HCT116 (cell line): ENCODE results near the gene MSH2. TPM values are rescaled to one million over a fixed set of nuclear protein-coding genes. Genes with fewer than 3 reads are reported as not detected.

Source experiments
- ATAC-seq: fragments of 200-7000 bp; cut with Tn5 transposase; 2 replicates; pipeline ENCODE4 v1.9.1; 2020; ENCODE audit warnings: mild to moderate bottlenecking, moderate library complexity
- BruUV-seq: library from RNA; stranded (reverse); fragments of 400-500 nt; replicated peaks from 2 replicates; lab custom pipeline; 2021; lab: Mats Ljungman, UMichigan
- CTCF ChIA-PET: fragments of 300-600 bp; sonication (Branson Sonifier 250); formaldehyde crosslinking; loops from one replicate; lab custom pipeline; 2021; ENCODE audit warnings: antibody characterized with exemption; lab: Charles Lee
- POLR2A ChIA-PET: fragments of 300-600, 350-600 bp; sonication (Branson Sonifier 250); formaldehyde crosslinking; loops from one replicate; lab custom pipeline; 2021; ENCODE audit warnings: antibody characterized with exemption; lab: Charles Lee
- RAD21 ChIA-PET, 2 experiments: fragments of 300-600 bp; sonication (Branson Sonifier 250); formaldehyde crosslinking; loops; one replicate each; lab custom pipeline; 2023; ENCODE audit warnings: low total read pairs in 2 of 2; ENCODE audit not compliant: uncharacterized antibody in 2 of 2, unreplicated experiment in 2 of 2, low non-redundant PET in 1 of 2; lab: Charles Lee
- DNase-seq: peaks from one replicate; pipeline ENCODE4 v3.0.0-alpha.2; 2010; ENCODE audit warnings: low read depth, low spot score
- H2AFZ ChIP-seq: fragments of 200-600 bp; shearing (Covaris generic), sonication (generic); 2 replicates; pipeline ENCODE4 v1.6.1; 2017; ENCODE audit warnings: low read depth, mixed run types, mixed read lengths, antibody characterized with exemption, low read length; ENCODE audit not compliant: poor library complexity, severe bottlenecking
- H3K27ac ChIP-seq: 2 replicates; pipeline ENCODE4 v1.5.1; 2012; ENCODE audit warnings: low read depth, low read length
- H3K27me3 ChIP-seq: fragments of 200-600 bp; sonication (generic); 2 replicates; pipeline ENCODE4 v1.6.1; 2016; ENCODE audit warnings: mixed run types, low read length, mixed read lengths; ENCODE audit not compliant: insufficient read depth
- H3K36me3 ChIP-seq, 2 experiments: fragments of 200-500 bp in 1 of 2; fragments of 200-600 bp in 1 of 2; sonication (Bioruptor generic) in 1 of 2; sonication (generic) in 1 of 2; 2 replicates each; pipeline versions ENCODE4 v1.5.1 to v1.6.1; 2014 to 2016; ENCODE audit warnings: low read length in 2 of 2, inconsistent platforms in 1 of 2, mixed read lengths in 1 of 2, mixed run types in 1 of 2; ENCODE audit not compliant: insufficient read depth in 2 of 2, control insufficient read depth in 1 of 2
- H3K4me1 ChIP-seq, 2 experiments: fragments of 200-600 bp in 1 of 2; sonication (generic) in 1 of 2; 2 replicates each; pipeline versions ENCODE4 v1.5.1 to v1.6.1; 2012 to 2017; ENCODE audit warnings: low read length in 2 of 2, inconsistent platforms in 1 of 2, mild to moderate bottlenecking in 1 of 2, mixed read lengths in 1 of 2, mixed run types in 1 of 2, moderate library complexity in 1 of 2; ENCODE audit not compliant: insufficient read depth in 2 of 2, control insufficient read depth in 1 of 2
- H3K4me2 ChIP-seq: fragments of 200-600 bp; sonication (generic); 2 replicates; pipeline ENCODE4 v1.6.1; 2017; ENCODE audit warnings: mixed run types, low read length, mixed read lengths
- H3K4me3 ChIP-seq, 2 experiments: fragments of 200-600 bp in 1 of 2; sonication (generic) in 1 of 2; replicated peaks in 1 of 2; 2 replicates each; pipeline ENCODE4 v1.5.1; 2011 to 2016; ENCODE audit warnings: low read length in 2 of 2, control low read depth in 1 of 2, low read depth in 1 of 2, mild to moderate bottlenecking in 1 of 2, mixed read lengths in 1 of 2, mixed run types in 1 of 2
- H3K79me2 ChIP-seq: fragments of 200-600 bp; sonication (generic); 2 replicates; pipeline ENCODE4 v1.6.1; 2017; ENCODE audit warnings: mild to moderate bottlenecking, mixed run types, low read length, moderate library complexity, mixed read lengths; ENCODE audit not compliant: insufficient read depth
- H3K9ac ChIP-seq: fragments of 200-600 bp; sonication (generic); 2 replicates; pipeline ENCODE4 v1.6.1; 2016; ENCODE audit warnings: low read length, mixed read lengths
- H3K9me2 ChIP-seq: fragments of 200-600 bp; sonication (generic), shearing (Covaris generic); 2 replicates; pipeline ENCODE4 v1.6.1; 2017; ENCODE audit warnings: mixed run types, mild to moderate bottlenecking, moderate library complexity; ENCODE audit not compliant: insufficient read depth
- H3K9me3 ChIP-seq, 2 experiments: fragments of 200-500 bp in 1 of 2; fragments of 200-600 bp in 1 of 2; sonication (Bioruptor generic) in 1 of 2; sonication (generic) in 1 of 2; 2 replicates each; pipeline ENCODE4 v1.6.1; 2014 to 2017; ENCODE audit warnings: low read length in 2 of 2, mixed read lengths in 2 of 2, inconsistent platforms in 1 of 2, low read depth in 1 of 2, mild to moderate bottlenecking in 1 of 2, mixed run types in 1 of 2, moderate library complexity in 1 of 2; ENCODE audit not compliant: control insufficient read depth in 1 of 2, insufficient read depth in 1 of 2
- H4K20me1 ChIP-seq: fragments of 200-600 bp; sonication (generic), shearing (Covaris generic); 2 replicates; pipeline ENCODE4 v1.6.1; 2017; ENCODE audit warnings: mixed run types, mild to moderate bottlenecking, moderate library complexity; ENCODE audit not compliant: insufficient read depth
- CBX3 ChIP-seq: IDR thresholded peaks from 2 replicates; pipeline ENCODE4 v1.6.1; 2012; ENCODE audit warnings: low read depth
- CEBPB ChIP-seq: IDR thresholded peaks from 2 replicates; pipeline ENCODE4 v1.6.1; 2012; ENCODE audit warnings: low read depth
- CTCF ChIP-seq, 3 experiments: fragments of 200-600 bp in 1 of 3; sonication (generic) in 1 of 3; IDR thresholded peaks in 2 of 3; conservative IDR thresholded peaks in 1 of 3; 2 replicates each; pipeline ENCODE4 v1.5.1; 2012 to 2017; ENCODE audit warnings: low read depth in 2 of 3, low read length in 2 of 3, antibody characterized with exemption in 1 of 3, borderline replicate concordance in 1 of 3, control low read depth in 1 of 3, mild to moderate bottlenecking in 1 of 3, mixed read lengths in 1 of 3, mixed run types in 1 of 3, moderate library complexity in 1 of 3; ENCODE audit not compliant: insufficient read depth in 1 of 3
- EGR1 ChIP-seq: IDR thresholded peaks from 2 replicates; pipeline ENCODE4 v1.6.1; 2012; ENCODE audit warnings: low read depth
- ELF1 ChIP-seq: IDR thresholded peaks from 2 replicates; pipeline ENCODE4 v1.6.1; 2012; ENCODE audit warnings: low read depth, borderline replicate concordance
- SIN3A ChIP-seq: IDR thresholded peaks from 2 replicates; pipeline ENCODE4 v1.6.1; 2012; ENCODE audit warnings: low read depth
- TCF7L2 ChIP-seq: IDR thresholded peaks from 2 replicates; pipeline ENCODE4 v1.7.0; 2011; ENCODE audit warnings: borderline replicate concordance, inconsistent platforms; ENCODE audit not compliant: insufficient read depth, insufficient read length; ENCODE audit errors: extremely low read depth
- YY1 ChIP-seq: IDR thresholded peaks from 2 replicates; pipeline ENCODE4 v1.6.1; 2011; ENCODE audit warnings: low read length, low read depth, moderate library complexity, mild to moderate bottlenecking; ENCODE audit not compliant: insufficient replicate concordance; ENCODE audit errors: extremely low read depth
- ZNF274 ChIP-seq: fragments of 200-500 bp; sonication (Bioruptor generic); IDR thresholded peaks from 2 replicates; pipeline ENCODE4 v1.6.1; 2014; ENCODE audit warnings: mild to moderate bottlenecking, low read depth, low read length, inconsistent platforms
- intact Hi-C: fragments of 100-400 bp; cut with micrococcal nuclease; formaldehyde crosslinking; loops from 2 replicates; pipeline ENCODE4 v1.10.0; 2022
- total RNA-seq: library from RNA; stranded (reverse); gene quantifications from one replicate; pipeline ENCODE4 v1.2.1, GENCODE V29; 2021; ENCODE audit not compliant: unreplicated experiment

MSH2 gene
- total RNA-seq, 1 experiment from 2014 or later = 54.9 TPM

- Histone ChIP-seq H3K27ac (no peak overlapping the region), H2AFZ (no peak overlapping the region), H3K9ac (no peak overlapping the region), H3K79me2 (no peaks in the 10 kb centered on the region), H3K4me3 (no peak overlapping the region), H3K9me2 (no peaks in the 10 kb centered on the region), H3K4me1 (no peaks in the 10 kb centered on the region), H4K20me1 (no peaks in the 10 kb centered on the region), H3K36me3 (no peaks in the 10 kb centered on the region), H3K4me2 (no peak overlapping the region), H3K9me3 (peaks cover 12 to 15% of the 10 kb centered on the region in 2 experiments; a peak in 3 of 4 replicates), H3K27me3 (no peaks in the 10 kb centered on the region)
- ChIA-PET RAD21 (no interaction called here), CTCF (no interaction called here), POLR2A (no interaction called here)
- no TSS peak for BruUV-seq
- DNase-seq (no peak), ATAC-seq (no peak)
- intact Hi-C loops = no loop called here
- TF ChIP-seq TCF7L2 = no peak
- no peak for TF ChIP-seq ELF1
Observed at GRCh38 chr2:47503481-47504070, 100.6 kb downstream of the MSH2 start.

GRCh38 chr2:47504174-47504810, 101.3 kb downstream of the MSH2 start:
- no peaks in the 10 kb centered on the region for H3K36me3 ChIP-seq
- DNase-seq (no peak), ATAC-seq (no peak)
- ChIA-PET POLR2A (no interaction called here), CTCF (no interaction called here), RAD21 (no interaction called here)
- no peaks in the 10 kb centered on the region for H3K79me2 ChIP-seq
- H3K9me3 ChIP-seq = peaks cover 8 to 12% of the 10 kb centered on the region in 2 experiments; a peak in 3 of 4 replicates
- H3K9me2 ChIP-seq = no peaks in the 10 kb centered on the region
- no peaks in the 10 kb centered on the region for H4K20me1 ChIP-seq
- H3K4me1 ChIP-seq = no peaks in the 10 kb centered on the region
- no TSS peak for BruUV-seq
- no peak overlapping the region for H3K4me3 ChIP-seq
- intact Hi-C loops = no loop called here
- H3K9ac ChIP-seq = no peak overlapping the region
- H3K4me2 ChIP-seq = no peak overlapping the region
- no peak overlapping the region for H2AFZ ChIP-seq
- TF ChIP-seq CTCF (IDR thresholded peaks at IDR 0.05 in 2 of 3, conservative IDR thresholded peaks at IDR 0.05 in 1 of 3; ENCODE audit: borderline replicate concordance in 1 of 3, insufficient read depth in 1 of 3, low read depth in 2 of 3, low read length in 2 of 3) = no peak
- TF ChIP-seq CEBPB = no peak
- no peak for TF ChIP-seq ZNF274
- no peak for TF ChIP-seq CBX3
- TF ChIP-seq SIN3A = no peak
- no peak for TF ChIP-seq YY1
- no peak for TF ChIP-seq EGR1
- no peak overlapping the region for H3K27ac ChIP-seq
- H3K27me3 ChIP-seq = no peaks in the 10 kb centered on the region
